Effector CD8-positive, alpha-beta T cell (primary cell): ENCODE data around the gene BAZ2B.

Experiments
- DNase-seq: peaks from one replicate; lab custom pipeline; 2025; lab: John Stamatoyannopoulos, UW

The BAZ2B gene

DNA sequence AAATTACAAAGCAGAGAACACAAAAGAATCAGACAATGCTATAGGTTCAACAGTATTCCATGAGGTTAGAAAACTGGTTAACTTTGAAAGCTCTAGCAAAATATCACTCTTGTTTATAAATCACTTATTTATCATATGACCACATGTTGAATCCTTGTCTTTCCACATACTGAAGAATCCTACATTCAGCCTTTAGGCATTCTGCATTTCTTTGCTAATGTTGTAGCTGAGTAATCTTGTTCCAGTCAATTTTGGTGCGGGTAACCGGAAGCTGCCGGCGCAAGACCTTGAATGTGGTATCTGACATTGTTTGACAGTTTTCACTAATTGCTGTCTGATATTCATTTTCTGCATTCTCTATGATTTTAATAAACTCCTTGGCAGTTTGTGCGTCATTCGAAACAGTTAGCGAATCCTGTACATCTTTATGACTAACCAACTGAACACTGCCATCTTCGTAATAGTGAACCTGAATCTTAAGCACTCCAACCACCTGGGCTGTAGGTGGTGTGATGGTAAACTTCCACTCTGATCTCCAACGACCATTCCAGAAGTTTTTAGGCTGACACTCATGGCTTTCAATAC, 154.1 kb downstream of the BAZ2B start:
- DNase-seq = no peak

DNA sequence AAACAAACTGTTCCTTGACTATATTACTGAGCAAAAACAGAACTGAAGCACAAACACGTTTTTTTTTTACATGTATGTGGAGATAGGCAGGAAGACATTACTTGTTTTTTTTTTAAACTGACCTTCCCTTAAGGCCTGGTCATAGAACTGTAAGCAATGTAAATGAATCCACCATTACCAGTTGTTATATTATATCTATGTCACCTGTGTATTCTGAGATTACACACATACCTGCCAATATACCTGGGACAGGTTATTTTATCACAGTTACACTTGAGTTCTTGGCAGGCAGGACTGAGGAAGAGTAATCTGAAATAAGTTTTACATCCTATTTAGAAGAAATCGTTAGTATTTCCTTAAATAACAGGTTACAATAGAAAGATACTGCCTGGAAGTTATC, 155.3 kb downstream of the BAZ2B start:
- DNase-seq = no peak

DNA sequence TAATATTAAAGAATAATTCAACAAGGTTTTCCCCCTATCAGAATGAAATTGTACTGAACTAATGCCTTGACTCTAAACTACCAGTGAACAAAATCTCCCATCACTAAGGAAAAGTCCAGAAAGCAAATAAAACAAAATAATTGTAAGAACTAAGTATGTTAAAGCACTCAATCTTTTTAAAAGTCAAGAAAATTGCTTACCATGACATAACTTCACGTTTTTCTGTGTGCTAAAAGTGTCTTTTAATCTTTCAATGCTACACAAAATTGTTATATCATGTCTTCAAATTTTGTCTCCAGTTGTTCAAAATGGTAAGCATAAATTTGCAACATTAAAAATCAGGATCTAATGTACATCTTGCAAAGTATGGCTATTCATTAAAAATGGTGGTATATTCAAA, 156.1 kb downstream of the BAZ2B start:
- DNase-seq = no peak

DNA sequence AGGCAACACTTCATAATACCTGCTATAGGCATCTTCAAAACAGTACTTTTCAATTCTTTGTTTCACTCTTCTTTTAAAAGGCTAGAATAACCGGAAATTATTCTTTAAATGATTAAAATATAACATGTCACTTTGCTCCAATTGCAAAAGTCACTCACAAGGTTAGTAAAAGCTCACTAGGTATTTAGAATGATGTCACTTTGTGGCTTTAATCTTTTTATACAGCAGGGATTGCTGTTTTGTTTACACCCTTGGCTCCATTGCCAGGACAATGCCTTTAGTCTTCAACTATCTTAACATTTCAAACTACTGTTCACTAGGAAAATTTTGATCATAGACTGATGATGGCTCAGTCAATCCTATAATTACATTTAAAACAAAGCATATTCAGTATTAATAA, 157.1 kb downstream of the BAZ2B start:
- no peak for DNase-seq

DNA sequence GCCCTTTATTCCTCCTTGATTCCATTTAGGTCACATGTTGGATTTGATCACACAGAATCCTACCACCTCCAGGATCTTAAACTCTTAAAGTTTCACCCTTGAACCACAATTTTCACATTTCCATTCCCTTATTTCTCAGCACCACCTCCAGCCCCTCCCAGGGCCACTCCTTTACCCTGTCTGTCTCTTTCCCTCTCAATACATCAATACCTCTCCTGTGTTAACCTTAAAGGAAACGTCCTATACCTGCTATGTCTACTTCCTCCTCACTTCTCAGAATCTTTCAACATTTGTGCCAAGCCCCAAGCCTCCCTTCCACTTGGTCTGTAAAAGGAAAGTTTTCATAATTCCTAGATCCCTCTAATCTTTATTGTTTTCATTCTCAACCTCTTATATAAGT, 158.8 kb downstream of the BAZ2B start:
- DNase-seq = no peak

DNA sequence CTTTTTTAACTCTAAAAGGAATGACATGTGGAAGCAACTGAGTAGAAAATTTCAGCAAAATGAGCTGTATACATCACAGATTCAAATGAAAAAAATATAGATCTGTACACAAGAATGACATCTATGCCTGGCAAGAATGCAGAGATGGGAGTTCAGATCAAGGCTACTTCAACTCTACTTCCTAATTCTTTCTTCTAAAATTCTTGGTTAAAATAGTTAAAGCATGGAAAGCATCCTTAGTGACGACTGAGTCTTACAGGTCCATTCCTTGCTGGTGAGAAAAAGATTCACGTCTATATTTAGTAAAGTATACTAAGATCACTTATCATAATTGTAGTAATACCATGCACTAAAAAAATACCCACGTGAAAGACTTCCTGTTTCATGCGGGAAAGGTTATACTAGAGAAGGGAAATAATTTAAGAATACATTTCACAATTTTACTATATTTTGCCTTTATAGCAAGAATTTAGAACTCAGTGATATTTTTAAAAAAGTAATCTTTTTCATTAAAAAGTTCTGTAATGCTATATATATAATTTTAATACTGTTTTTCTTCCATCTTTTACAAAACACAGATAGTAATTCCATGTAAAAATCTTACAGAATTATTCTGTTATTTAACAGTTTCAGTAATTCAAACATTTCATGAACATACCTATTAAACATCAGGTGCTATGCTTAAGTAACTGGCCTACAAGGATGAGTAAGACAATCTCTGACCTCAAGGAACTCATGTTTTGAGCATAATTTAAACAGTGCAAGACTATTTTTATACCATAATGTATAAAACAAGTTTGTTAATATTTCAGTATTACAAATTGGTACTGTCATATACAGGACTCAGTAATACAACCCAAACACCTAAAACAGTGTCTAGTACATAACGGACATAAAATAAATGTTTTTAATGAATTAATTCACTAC, 159.6 kb downstream of the BAZ2B start:
- DNase-seq = no peak

DNA sequence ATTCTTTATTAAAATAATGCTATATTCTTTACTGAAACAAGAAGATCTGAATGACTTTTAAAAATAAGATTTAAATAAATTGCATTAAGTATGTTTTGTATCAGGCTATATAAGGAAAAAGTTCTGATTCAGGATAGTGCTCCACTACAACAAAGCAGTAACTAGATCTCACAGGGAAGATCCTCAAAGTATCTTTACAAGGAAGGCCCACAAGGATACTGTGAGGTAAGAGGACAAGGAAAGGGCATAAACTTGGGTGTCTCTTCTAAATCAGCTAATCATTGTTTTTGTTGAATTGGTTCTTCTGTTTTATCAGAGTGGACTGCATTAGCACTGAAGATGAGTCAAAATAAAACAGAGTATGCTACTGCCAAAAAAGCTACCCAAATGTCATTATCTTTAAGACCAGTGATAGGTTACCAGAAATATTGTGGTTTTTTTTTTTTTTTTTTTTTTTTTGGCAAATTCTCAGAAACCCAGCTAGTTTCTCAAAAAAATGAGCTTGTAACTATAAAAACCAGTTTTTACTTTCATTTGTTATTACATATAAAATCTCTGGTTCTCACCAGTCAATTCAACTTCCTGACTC, 160.9 kb downstream of the BAZ2B start:
- DNase-seq = no peak

DNA sequence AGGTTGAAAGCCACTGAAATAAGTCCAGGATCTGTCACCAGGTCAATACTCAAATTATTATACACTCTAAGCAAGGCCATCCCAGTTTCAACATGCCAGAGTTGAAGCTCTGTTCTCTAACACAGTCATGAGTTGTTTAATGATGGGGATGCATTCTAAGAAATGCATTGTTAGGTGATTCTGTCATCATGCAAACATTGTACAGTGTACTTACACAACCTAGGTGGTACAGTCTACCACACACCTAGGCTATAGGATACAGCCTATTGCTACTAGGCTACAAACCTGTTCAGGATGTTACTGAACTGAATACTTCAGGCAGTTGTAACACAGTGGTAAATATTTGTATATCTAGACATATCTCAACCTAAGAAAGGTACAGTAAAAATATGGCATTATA, 162.2 kb downstream of the BAZ2B start:
- DNase-seq = no peak

DNA sequence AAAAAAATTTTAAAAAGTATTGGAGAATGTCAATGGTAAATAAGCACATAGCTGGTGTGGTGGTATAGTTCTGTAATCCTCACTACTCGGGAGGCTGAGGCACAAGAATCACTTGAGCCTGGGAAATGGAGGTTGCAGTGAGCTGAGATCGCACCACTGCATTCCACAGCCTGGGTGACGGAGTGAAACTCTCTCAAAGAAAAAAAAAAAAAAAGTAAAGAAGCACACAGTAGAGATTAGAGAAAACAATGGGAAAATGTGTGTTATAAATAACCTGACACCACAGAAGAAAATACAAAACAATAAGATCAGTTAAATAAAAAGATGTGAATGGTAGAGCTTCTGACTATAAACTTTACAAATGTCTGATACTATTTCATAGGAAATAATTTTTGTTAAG, 166.2 kb downstream of the BAZ2B start:
- no peak for DNase-seq

DNA sequence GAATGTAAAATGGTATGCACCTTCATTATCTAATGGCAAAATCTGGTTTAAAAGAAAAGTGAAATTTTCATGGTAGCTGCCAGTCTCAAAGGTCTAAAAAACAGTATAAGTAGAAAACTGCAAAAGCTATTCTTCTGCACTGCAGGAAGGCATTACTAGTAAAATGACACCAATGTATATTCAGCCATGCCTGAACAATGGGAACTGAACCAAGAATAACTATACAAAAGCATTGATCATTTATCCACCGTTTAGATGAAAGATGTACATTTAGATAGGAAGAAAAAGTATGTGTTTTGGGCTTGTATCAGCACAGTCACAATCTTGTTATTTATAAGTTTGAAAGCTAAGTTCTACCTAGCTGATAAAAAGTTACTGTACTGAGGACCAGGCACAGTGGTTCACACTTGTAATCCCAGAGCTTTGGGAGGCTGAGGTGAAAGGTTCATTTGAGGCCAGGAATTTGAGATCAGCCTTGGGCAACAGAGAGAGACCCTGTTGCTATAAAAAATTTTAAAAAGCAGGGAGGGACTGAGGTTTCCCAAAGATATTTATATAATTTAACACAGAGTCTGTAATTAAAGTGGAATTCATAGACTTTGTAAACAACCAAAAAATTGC, 166.7 kb downstream of the BAZ2B start:
- DNase-seq = no peak

DNA sequence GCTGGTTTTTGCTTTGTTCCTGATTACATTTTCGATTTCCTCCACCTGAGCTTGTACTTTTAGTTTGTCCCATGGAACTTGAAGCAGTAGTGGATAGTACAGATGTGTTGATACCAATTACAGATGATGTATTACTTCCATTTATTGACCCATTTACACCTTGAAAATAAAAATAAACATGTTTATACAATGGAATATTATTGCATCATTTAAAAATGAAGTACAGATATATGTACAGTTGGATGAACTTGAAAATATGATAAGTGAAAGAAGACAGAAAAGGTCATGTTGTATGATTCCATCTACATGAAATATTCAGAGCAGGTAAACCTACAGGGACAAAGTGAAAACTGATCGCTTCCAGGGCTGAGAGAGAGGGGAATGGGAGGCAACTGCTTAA, 169.5 kb downstream of the BAZ2B start:
- no peak for DNase-seq

DNA sequence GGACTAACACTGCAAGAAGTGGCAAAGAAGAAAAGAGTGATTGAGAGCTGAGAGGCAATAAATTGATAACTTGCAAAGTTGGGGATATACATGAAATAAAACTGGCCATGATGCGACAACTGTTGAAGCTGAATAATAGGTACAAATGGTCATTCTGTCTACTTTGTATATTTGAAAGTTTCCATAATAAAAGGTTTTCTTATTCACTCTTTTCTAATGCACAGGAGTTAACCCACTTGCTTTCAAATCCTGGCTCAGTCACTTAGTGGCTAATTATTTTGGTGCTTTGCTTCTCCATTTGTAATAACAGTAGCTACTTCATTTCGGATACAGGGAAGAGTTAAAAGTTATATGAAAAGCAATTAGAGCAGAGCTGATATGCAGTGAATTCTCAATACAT, 170.1 kb downstream of the BAZ2B start:
- no peak for DNase-seq

DNA sequence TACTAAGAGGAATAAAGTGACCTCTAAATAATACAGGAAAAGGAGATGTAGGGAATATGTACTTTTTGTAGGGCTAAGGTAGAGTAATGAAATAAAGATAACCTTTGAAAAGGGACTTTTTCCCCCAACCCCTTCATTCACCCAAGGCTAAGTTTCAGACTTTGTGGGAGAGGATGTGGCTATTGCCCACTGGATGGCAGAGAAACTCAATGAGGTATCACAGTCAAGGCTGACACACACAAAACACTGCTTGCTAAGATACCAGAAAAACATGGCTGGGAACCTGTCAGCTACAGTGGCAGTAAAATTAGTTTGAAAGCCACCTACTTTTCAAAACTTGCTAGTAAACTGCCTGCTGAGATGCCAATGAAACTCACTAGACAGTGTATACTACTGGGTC, 171.0 kb downstream of the BAZ2B start:
- DNase-seq = no peak

DNA sequence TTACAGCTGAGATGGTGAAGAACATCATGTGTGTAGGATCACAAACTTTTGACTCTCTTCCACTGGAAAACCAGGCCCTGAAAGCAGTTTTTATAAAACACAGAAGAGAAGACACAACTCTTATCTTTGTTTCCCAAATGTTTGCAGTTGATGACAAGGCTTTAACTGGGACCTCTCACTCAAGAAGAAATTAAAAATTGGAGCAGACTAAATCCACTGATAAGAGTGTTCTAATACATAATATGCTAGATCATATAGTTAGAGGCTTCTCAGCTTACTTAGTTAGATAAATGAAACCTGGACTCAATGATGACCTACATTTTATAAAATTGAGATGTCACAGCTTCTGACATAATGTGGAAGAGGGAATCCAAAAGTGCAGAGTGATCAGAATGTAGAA, 171.6 kb downstream of the BAZ2B start:
- no peak for DNase-seq

DNA sequence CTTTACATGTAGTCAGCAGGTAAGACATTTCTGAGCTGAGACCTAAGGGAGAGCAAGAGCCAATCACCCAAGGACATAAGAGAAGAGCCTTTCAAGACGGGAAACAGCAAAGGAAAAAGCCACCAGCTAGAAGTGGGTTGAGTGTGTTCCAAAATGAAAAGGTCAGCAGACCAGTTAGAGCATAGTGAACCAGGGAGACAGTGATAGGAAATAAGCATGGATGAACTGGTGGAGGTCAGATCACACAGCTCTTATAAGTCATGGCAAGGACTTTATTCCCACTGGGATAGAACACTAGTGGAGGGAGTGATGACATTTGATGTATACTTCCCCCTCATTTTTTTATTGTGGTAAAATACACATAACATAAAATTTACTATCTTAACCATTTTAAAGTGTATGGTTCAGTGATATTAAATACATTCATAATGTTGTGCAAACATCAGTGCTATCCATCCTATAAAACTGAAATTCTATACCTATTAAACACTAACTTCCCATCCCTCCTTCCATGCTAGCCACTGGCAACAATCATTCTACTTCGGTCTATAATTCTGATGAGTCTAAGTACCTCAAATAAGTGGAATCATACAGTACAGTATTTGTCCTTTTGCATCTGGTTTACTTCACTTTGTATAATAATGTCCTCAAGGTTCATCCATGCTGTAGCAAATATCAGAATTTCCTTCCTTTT, 174.0 kb downstream of the BAZ2B start:
- DNase-seq = no peak

DNA sequence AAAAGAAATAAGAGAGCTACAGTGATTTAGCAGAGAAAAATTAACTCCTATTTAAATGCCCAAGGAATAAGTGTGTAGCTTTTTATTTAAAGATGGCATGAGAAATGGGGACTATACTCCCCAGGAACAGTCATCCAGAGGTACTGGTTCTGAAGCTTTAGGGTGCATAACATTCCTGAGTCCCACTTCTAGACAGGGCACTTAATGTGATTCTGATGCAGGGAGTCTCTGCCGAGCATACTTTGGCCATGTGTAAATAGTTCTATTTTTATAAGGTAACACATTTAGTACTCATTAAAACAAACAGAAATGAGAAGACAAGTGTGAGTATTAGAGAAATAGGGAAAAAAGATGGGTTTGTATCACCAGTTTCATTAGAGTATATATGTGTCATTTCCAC, 175.2 kb downstream of the BAZ2B start:
- DNase-seq = no peak

DNA sequence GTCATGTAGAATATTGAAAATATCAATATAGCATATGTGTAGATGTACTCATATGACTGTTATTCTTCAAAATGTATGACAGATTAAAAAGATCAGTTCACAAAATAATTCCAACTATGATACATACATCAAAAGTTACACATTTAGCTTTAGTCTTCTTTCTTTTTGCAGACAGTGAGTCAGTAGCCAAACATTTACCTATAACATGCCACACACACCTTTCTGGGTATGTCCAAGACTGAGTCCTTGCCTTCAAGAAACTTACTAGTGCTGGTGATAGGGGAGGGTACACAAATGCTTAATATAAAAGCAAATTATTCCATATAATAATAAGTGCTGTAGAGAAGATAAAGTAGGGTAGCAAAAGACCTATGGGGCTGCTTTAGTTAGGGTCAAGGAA, 176.9 kb downstream of the BAZ2B start:
- no peak for DNase-seq

DNA sequence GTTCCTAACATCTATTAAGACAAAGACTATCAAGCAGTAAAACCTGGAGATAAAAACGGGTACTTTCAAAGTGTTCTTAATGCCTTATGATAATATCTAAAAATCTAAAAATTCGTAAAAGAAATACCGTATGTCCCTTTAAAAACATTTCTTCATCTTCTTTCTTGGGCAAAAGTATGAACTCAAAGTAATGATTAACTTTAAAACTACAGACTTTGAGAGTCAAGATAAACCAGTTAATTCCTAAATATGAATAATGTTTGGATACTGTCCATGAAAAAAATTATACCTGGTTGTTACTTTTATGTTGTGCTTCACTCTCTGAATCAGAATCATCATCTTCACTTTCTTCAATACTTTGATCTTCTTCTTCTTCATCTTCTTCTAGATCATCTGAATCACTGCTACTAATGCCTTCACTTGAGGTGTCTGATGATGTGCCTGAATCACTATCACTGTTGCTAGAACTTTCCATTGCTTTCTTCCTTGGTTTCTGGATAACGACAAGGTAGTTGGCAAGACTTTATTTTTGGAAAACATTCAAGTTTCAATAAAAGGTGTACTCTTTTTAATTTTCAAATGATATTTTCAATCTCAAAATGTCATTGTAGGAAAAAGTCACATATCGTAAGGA, 177.5 kb downstream of the BAZ2B start:
- DNase-seq = no peak

DNA sequence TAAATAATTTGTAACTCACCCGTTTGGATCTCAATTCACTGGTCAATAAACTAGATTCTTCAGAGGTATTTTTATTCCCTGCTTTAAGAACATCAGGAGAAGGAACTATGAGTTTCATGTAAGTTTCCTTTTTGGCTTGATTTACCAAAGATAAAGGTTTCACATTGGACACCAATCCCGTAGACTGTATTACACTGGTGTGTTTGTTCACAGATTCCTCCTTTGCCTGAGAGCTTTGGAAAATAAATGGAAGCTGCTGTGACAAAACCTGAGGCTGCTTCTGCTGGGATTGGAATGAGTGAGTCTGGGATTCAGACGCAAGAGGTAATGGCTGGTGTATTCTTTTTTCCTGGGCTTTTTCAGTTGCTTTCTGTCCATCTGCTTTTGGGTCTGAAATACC, 178.1 kb downstream of the BAZ2B start:
- DNase-seq = no peak

DNA sequence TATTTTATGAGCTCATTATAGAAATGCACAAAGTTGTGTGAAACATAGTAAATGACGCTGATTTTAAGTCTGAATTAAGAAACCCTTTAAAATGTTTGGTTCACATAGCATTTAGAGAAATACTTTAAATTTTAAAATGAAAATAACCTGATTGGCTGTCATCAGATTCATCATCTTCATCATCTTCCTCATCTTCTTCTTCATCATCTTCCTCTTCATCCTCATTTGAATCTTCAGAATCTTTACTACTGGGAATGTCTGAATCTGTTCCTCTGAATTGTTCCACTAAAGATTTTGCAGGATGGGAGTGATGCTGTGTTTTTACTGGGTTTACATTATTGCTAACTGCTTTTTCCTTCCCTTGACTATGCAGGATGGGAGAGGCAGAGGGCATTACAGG, 183.7 kb downstream of the BAZ2B start:
- DNase-seq = no peak

DNA sequence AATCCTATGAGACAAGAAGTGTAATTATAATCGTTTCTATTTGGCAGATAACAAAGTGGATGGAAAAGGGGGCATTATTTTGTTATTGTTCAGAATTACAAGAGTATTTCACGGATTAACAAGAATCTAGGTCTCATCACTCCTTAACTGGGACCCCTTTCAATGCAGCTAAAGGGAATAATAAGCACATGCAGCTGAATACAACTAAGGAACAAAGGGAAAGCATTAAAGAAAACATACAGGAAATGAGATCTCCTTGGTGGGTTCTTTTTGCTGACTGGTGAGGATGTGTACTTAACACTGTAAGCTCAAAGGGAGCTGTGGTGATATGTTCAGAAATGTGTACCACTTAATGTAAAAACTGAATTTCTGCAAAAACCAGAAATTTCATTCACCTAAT, 189.3 kb downstream of the BAZ2B start:
- DNase-seq = no peak

DNA sequence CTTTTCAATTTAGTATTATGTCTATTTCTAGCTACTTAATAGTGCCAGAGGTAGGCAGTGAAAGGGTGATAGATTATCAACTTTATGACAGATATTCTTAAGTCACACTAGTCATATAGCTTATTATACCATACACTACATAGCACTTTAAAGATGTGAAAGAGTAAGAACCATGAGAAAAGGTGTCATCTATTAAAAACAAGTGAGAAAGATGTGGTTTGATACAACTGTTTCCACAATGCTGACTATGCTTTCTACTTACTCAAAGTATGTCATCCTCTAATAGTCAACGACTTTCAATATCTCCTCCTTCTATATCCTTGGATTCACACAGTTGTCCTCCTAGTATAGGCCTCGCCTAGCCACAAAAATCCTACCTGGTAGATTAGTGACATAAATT, 196.9 kb downstream of the BAZ2B start:
- DNase-seq = no peak
